ENCODE data around the gene PHACTR4.
"Not testable (repeated sequence)": the region's sequence is repeated elsewhere in the genome, so short reads cannot be mapped to it uniquely, and the experiment has no call there.

PHACTR4 gene

DNA sequence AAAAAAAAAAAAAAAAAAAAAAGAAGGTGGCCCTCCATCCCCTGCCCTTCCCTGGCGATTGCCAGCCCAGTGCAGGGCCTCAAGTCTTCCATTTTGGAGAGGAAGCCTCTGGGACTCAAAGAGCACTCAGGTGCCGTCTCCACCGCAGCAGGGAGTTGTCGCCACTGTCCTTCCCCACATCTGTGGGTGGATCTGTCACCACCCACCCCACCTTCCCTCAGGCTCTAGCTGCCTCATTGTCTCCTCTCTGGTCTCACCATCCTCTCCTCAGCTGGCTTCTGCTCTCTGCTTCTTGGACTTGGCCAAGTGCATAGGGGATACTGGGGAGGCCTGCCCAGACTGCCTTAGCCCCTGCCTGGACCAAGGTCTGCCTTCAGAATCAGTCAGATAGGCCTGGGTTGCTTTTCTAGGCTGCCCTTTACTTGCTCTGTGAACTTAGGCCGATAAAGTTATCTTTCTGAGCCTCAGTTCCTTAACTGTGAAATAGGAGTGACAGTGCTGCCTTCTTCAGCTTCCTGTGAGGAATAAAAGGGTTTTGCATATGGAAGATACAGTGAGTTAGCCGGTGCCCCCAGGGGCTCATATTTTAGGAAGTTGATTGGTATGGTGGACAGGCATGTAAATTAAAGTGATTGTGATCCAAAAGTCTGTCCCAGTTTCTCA is 152.1 kb downstream of the PHACTR4 start:
- Histone ChIP-seq H3K4me1 (ENCODE audit: control insufficient read depth, insufficient read depth, low read length) (peaks cover 18% of the 10 kb centered on the region), H3K4me3 (ENCODE audit: low read length in 2 of 2) (no peak overlapping the region), H3K9me3 (ENCODE audit: control insufficient read depth in 2 of 2, low read length in 2 of 2) (no peaks in the 10 kb centered on the region), H3K27ac (ENCODE audit: low read length) (no peak overlapping the region), H3K36me3 (ENCODE audit: control insufficient read depth in 2 of 2, insufficient read depth in 2 of 2, low read length in 2 of 2) (no peaks in the 10 kb centered on the region), H3K9ac (ENCODE audit: low read length in 2 of 2) (no peak overlapping the region), H3K27me3 (ENCODE audit: control insufficient read depth in 1 of 2, insufficient read depth in 2 of 2, low read length in 2 of 2) (no peaks in the 10 kb centered on the region)

DNA sequence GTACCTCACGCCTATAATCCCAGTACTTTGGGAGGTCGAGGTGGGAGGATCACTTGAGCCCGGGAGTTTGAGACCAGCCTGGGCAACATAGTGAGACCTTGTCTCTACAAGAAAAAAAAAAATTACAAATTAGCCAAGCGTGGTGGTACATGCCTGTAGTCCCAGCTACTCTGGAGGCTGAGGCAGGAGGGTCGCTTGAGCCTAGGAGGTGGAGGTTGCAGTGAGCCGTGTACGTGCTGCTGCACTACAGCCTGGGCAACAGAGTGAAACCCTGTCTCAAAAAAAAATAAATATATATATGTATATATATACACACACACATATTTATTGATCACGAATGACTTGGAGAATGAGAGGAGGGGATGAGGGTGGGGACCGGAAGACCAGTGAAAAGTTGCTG is 153.0 kb downstream of the PHACTR4 start:
- not testable (repeated sequence) for H3K4me3 ChIP-seq (ENCODE audit: low read length in 2 of 2); H3K27ac ChIP-seq (ENCODE audit: low read length); H3K27me3 ChIP-seq (ENCODE audit: control insufficient read depth in 1 of 2, insufficient read depth in 2 of 2, low read length in 2 of 2); H3K36me3 ChIP-seq (ENCODE audit: control insufficient read depth in 2 of 2, insufficient read depth in 2 of 2, low read length in 2 of 2); H3K9ac ChIP-seq (ENCODE audit: low read length in 2 of 2); H3K9me3 ChIP-seq (ENCODE audit: control insufficient read depth in 2 of 2, low read length in 2 of 2)
- peaks cover 14% of the 10 kb centered on the region for H3K4me1 ChIP-seq (ENCODE audit: control insufficient read depth, insufficient read depth, low read length)

DNA sequence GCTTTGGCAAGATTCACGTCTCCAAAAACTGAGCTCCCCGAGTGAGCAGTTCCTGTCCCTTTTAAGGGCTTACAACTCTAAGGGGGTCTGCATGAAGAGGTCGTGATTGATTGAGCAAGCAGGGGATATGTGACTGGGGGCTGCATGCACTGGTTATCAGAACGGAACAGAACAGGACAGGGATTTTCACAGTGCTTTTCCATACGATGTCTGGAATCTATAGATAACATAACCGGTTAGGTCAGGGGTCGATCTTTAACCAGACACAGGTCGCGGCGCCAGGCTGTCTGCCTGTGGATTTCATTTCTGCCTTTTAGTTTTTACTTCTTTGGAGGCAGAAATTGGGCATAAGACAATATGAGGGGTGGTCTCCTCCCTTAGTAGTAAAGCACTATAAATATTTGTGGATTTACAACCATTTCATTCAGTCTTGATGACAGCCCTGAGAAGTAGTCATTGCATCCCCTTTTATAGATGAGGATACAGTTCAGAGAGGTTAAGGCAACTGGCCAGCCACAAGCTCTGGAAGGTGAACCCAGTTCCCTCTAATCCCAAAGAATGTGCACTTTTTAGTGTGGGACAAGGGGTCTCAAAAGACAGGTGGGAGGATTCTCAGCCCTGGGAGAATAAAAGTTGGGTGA is 155.6 kb downstream of the PHACTR4 start:
- not testable (repeated sequence) for H3K4me1 ChIP-seq (ENCODE audit: control insufficient read depth, insufficient read depth, low read length); H3K27me3 ChIP-seq (ENCODE audit: control insufficient read depth in 1 of 2, insufficient read depth in 2 of 2, low read length in 2 of 2); H3K9me3 ChIP-seq (ENCODE audit: control insufficient read depth in 2 of 2, low read length in 2 of 2); H3K9ac ChIP-seq (ENCODE audit: low read length in 2 of 2); H3K27ac ChIP-seq (ENCODE audit: low read length); H3K36me3 ChIP-seq (ENCODE audit: control insufficient read depth in 2 of 2, insufficient read depth in 2 of 2, low read length in 2 of 2); H3K4me3 ChIP-seq (ENCODE audit: low read length in 2 of 2)

DNA sequence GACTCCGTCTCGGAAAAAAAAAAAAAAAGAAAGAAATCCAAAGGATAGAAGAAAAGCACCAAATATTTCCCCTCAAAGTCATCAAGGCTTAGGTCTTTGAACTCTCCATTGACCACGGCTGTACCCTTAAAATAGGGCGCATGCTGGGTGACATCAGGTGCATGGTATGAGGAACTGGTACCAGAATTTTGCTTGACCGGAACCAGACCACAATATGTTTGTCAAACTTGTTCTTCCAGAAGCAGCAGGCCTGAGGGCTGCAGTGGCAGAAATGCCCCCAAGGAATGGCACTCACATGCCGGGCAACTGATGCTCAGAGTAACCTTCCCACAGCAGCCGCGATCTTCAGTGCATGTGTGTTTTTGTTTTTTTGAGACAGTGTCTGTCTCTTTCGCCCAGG is 157.3 kb downstream of the PHACTR4 start:
- no peak overlapping the region for H3K4me3 ChIP-seq (ENCODE audit: low read length in 2 of 2)
- no peaks in the 10 kb centered on the region for H3K9me3 ChIP-seq (ENCODE audit: control insufficient read depth in 2 of 2, low read length in 2 of 2)
- no peak overlapping the region for H3K27ac ChIP-seq (ENCODE audit: low read length)
- no peaks in the 10 kb centered on the region for H3K27me3 ChIP-seq (ENCODE audit: control insufficient read depth in 1 of 2, insufficient read depth in 2 of 2, low read length in 2 of 2)
- H3K9ac ChIP-seq (ENCODE audit: low read length in 2 of 2): no peak overlapping the region
- H3K36me3 ChIP-seq (ENCODE audit: control insufficient read depth in 2 of 2, insufficient read depth in 2 of 2, low read length in 2 of 2): peaks cover 0 to 3% of the 10 kb centered on the region in 2 donors
- no peaks in the 10 kb centered on the region for H3K4me1 ChIP-seq (ENCODE audit: control insufficient read depth, insufficient read depth, low read length)

DNA sequence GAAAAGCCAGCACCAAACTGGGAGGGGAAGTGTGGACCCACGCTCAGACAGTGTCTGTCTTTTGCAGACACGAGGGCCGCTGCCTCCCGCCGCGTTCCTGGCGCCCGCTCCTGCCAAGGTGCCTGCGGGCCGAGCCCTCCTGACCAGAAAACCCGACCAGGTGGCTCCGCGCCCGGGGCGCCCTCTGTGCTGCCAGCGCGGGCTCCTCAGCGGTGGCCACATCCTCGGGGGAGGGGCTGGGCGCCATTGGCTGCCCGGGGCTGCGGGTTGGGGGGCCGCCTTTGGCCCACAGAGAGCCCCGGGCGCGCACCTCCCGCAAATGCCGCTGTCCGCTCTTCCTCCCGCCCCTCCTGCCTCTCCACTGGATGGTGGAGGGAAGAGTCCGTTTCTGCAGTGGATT is 160.9 kb downstream of the PHACTR4 start:
- Histone ChIP-seq H3K4me3 (ENCODE audit: low read length in 2 of 2) (no peak overlapping the region), H3K36me3 (ENCODE audit: control insufficient read depth in 2 of 2, insufficient read depth in 2 of 2, low read length in 2 of 2) (peaks cover 0 to 10% of the 10 kb centered on the region in 2 donors), H3K9me3 (ENCODE audit: control insufficient read depth in 2 of 2, low read length in 2 of 2) (no peaks in the 10 kb centered on the region), H3K4me1 (ENCODE audit: control insufficient read depth, insufficient read depth, low read length) (no peaks in the 10 kb centered on the region), H3K27me3 (ENCODE audit: control insufficient read depth in 1 of 2, insufficient read depth in 2 of 2, low read length in 2 of 2) (no peaks in the 10 kb centered on the region), H3K9ac (ENCODE audit: low read length in 2 of 2) (no peak overlapping the region), H3K27ac (ENCODE audit: low read length) (no peak overlapping the region)

DNA sequence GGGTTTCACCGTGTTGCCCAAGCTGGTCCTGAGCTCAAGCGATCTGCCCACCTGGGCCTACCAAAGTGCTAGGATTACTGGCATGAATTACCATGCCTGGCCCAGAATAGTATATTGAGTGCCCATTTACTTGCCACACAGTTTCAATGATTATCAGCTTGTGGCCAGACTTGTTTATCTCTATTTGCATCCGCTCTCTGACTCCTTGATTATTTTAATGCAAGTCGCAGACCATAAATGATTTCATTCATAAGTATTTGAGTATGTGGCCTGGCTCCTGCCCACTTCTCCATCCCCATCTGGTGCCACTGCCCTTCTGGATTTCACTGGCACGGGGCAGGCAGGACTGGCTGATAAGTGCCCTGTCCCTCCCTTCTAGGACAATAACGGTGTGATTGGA is 165.1 kb downstream of the PHACTR4 start:
- Histone ChIP-seq H3K9me3 (ENCODE audit: control insufficient read depth in 2 of 2, low read length in 2 of 2) (no peaks in the 10 kb centered on the region), H3K9ac (ENCODE audit: low read length in 2 of 2) (no peak overlapping the region), H3K27me3 (ENCODE audit: control insufficient read depth in 1 of 2, insufficient read depth in 2 of 2, low read length in 2 of 2) (no peaks in the 10 kb centered on the region), H3K27ac (ENCODE audit: low read length) (no peak overlapping the region), H3K4me3 (ENCODE audit: low read length in 2 of 2) (no peak overlapping the region), H3K36me3 (ENCODE audit: control insufficient read depth in 2 of 2, insufficient read depth in 2 of 2, low read length in 2 of 2) (peaks cover 0 to 18% of the 10 kb centered on the region in 2 donors), H3K4me1 (ENCODE audit: control insufficient read depth, insufficient read depth, low read length) (no peaks in the 10 kb centered on the region)

DNA sequence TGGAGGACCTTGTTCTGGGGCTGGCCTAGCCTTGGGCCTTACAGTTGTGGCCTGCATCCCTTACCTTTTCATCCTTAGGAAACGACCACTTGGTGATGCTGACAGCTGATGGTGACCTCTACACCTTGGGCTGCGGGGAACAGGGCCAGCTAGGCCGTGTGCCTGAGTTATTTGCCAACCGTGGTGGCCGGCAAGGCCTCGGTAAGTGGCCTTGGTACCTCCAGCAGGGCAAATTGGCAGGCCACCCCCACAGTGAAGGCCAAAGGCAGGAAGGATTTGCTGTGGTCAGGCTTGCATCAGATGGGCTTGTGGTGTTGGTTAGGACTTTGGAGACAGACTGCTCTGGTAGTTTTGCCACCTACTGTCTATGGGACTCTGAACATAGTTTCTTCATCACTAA is 165.6 kb downstream of the PHACTR4 start:
- no peaks in the 10 kb centered on the region for H3K4me1 ChIP-seq (ENCODE audit: control insufficient read depth, insufficient read depth, low read length)
- H3K9me3 ChIP-seq (ENCODE audit: control insufficient read depth in 2 of 2, low read length in 2 of 2): no peaks in the 10 kb centered on the region
- peaks cover 0 to 18% of the 10 kb centered on the region in 2 donors for H3K36me3 ChIP-seq (ENCODE audit: control insufficient read depth in 2 of 2, insufficient read depth in 2 of 2, low read length in 2 of 2)
- no peak overlapping the region for H3K4me3 ChIP-seq (ENCODE audit: low read length in 2 of 2)
- H3K9ac ChIP-seq (ENCODE audit: low read length in 2 of 2): no peak overlapping the region
- H3K27ac ChIP-seq (ENCODE audit: low read length): no peak overlapping the region
- no peaks in the 10 kb centered on the region for H3K27me3 ChIP-seq (ENCODE audit: control insufficient read depth in 1 of 2, insufficient read depth in 2 of 2, low read length in 2 of 2)

DNA sequence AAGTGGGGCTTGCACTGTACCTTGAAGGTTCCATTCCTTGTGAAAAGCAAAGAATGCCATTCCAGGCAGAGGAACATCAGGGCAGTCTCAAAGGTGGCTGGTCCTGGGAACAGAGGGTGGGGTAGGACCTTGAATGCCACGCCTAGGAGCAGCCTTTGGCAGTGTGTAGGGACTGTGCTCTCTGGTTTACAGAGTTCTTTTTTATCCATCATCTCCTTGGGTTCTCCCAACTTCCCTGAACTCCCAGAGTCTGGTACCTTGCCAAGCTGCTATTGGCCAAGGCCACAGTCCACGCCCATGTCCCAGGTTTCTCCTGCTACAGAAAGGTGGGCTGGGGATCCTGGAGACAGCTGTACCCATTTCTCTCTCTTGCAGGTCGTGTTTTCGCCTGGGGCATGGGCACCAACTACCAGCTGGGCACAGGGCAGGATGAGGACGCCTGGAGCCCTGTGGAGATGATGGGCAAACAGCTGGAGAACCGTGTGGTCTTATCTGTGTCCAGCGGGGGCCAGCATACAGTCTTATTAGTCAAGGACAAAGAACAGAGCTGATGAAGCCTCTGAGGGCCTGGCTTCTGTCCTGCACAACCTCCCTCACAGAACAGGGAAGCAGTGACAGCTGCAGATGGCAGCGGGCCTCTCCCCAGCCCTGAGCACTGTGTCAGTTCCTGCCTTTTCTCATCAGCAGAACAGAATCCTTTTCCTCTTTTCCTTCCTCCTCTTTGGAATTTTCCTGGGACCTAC is 168.1 kb downstream of the PHACTR4 start:
- no peaks in the 10 kb centered on the region for H3K4me1 ChIP-seq (ENCODE audit: control insufficient read depth, insufficient read depth, low read length)
- no peak overlapping the region for H3K4me3 ChIP-seq (ENCODE audit: low read length in 2 of 2)
- peaks cover 0 to 12% of the 10 kb centered on the region in 2 donors for H3K36me3 ChIP-seq (ENCODE audit: control insufficient read depth in 2 of 2, insufficient read depth in 2 of 2, low read length in 2 of 2)
- no peaks in the 10 kb centered on the region for H3K27me3 ChIP-seq (ENCODE audit: control insufficient read depth in 1 of 2, insufficient read depth in 2 of 2, low read length in 2 of 2)
- H3K27ac ChIP-seq (ENCODE audit: low read length): no peak overlapping the region
- no peaks in the 10 kb centered on the region for H3K9me3 ChIP-seq (ENCODE audit: control insufficient read depth in 2 of 2, low read length in 2 of 2)
- H3K9ac ChIP-seq (ENCODE audit: low read length in 2 of 2): no peak overlapping the region

DNA sequence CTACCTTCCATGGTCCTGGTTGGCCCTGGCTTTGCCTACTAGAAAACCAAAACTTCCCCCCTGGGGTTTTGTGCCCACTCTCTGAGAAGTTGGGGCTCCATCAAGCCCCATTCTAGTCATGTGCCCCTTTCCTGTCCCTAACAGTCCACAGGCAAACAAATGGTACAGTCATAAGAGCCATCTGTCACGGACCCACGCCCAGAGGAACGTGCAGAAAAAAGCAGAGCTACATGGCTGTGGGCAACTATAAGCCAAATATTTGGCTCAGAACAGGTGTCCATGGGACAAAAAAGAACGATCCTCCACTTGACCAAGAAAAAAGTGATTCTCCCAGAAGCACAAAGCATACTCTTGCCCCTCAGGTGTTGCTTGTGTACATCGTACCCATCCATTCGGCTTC is 168.7 kb downstream of the PHACTR4 start:
- H3K36me3 ChIP-seq (ENCODE audit: control insufficient read depth in 2 of 2, insufficient read depth in 2 of 2, low read length in 2 of 2): peaks cover 0 to 12% of the 10 kb centered on the region in 2 donors
- no peaks in the 10 kb centered on the region for H3K27me3 ChIP-seq (ENCODE audit: control insufficient read depth in 1 of 2, insufficient read depth in 2 of 2, low read length in 2 of 2)
- H3K4me1 ChIP-seq (ENCODE audit: control insufficient read depth, insufficient read depth, low read length): no peaks in the 10 kb centered on the region
- no peak overlapping the region for H3K27ac ChIP-seq (ENCODE audit: low read length)
- no peak overlapping the region for H3K4me3 ChIP-seq (ENCODE audit: low read length in 2 of 2)
- no peaks in the 10 kb centered on the region for H3K9me3 ChIP-seq (ENCODE audit: control insufficient read depth in 2 of 2, low read length in 2 of 2)
- H3K9ac ChIP-seq (ENCODE audit: low read length in 2 of 2): no peak overlapping the region

DNA sequence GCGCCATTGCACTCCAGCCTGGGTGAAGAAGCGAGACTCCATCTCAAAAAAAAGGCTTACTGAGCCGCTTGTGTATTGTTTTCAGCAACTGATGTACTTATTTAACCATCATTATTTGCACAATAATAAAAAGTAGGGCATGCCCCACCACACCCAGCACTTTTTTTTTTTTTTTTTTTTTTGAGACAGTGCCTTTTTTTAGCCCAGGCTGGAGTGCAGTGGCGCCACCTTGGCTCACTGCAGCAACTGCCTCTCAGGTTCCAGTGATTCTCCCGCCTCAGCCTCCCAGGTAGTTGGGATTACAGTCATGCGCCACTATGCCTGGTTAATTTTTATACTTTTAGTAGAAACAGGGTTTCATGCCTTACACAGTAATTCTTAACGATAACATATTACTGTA is 171.1 kb downstream of the PHACTR4 start:
- no peak overlapping the region for H3K9ac ChIP-seq (ENCODE audit: low read length in 2 of 2)

More for the DNA sequence above, 171.1 kb downstream of the PHACTR4 start:
- H3K36me3 ChIP-seq (ENCODE audit: control insufficient read depth in 2 of 2, insufficient read depth in 2 of 2, low read length in 2 of 2): peaks cover 0 to 8% of the 10 kb centered on the region in 2 donors
- H3K27ac ChIP-seq (ENCODE audit: low read length): no peak overlapping the region
- H3K4me1 ChIP-seq (ENCODE audit: control insufficient read depth, insufficient read depth, low read length): no peaks in the 10 kb centered on the region
- H3K9me3 ChIP-seq (ENCODE audit: control insufficient read depth in 2 of 2, low read length in 2 of 2): no peaks in the 10 kb centered on the region
- H3K27me3 ChIP-seq (ENCODE audit: control insufficient read depth in 1 of 2, insufficient read depth in 2 of 2, low read length in 2 of 2): no peaks in the 10 kb centered on the region
- no peak overlapping the region for H3K4me3 ChIP-seq (ENCODE audit: low read length in 2 of 2)
